Natural killer cell treated with Interleukin-12 subunit alpha and Interleukin-12 subunit beta and Interleukin-15 and Interleukin-18, amount 100 ng/mL, for 72 hours (primary cell): Measurements from ENCODE around the gene MALL. TPM values are rescaled to one million over a fixed set of nuclear protein-coding genes. Genes with fewer than 3 reads are reported as not detected.
A peak's percentile ranks its signal among the peaks of the same experiment; 100 is the strongest.
"Not testable (repeated sequence)": the region's sequence is repeated elsewhere in the genome, so short reads cannot be mapped to it uniquely, and the experiment has no call there.

Source experiments
- ATAC-seq, 2 donors: fragments of 150-1000 bp; cut with Tn5 transposase in 1 of 2; sonication (Bioruptor Pico), chemical (Tn5 transposase) in 1 of 2; 2 replicates each; pipeline ENCODE4 v1.10.0; 2021
- DNase-seq: peaks from one replicate; pipeline ENCODE4 v3.0.0; 2022; ENCODE audit warnings: low spot score
- H3K27ac Mint-ChIP-seq, 2 donors: 1 replicate in 1 of 2; 2 replicates in 1 of 2; pipeline ENCODE4 v1.8.0; 2022; ENCODE audit warnings: mixed read lengths in 2 of 2, mild to moderate bottlenecking in 1 of 2, moderate library complexity in 1 of 2
- H3K27me3 Mint-ChIP-seq, 2 donors: 1 replicate in 1 of 2; 2 replicates in 1 of 2; pipeline ENCODE4 v1.8.0; 2022; ENCODE audit warnings: mixed read lengths in 2 of 2
- H3K36me3 Mint-ChIP-seq: one replicate; pipeline ENCODE4 v1.8.0; 2022; ENCODE audit warnings: mixed read lengths
- H3K4me1 Mint-ChIP-seq, 2 donors: 1 replicate in 1 of 2; 2 replicates in 1 of 2; pipeline ENCODE4 v1.8.0; 2022; ENCODE audit warnings: low read depth in 2 of 2, mixed read lengths in 2 of 2, mild to moderate bottlenecking in 1 of 2
- H3K4me3 Mint-ChIP-seq: one replicate; pipeline ENCODE4 v1.8.0; 2022; ENCODE audit warnings: mixed read lengths
- H3K9me3 Mint-ChIP-seq: 2 replicates; pipeline ENCODE4 v1.8.0; 2022; ENCODE audit warnings: mixed read lengths
- total RNA-seq, 2 donors: library from RNA; stranded (reverse); gene quantifications; one replicate each; pipeline ENCODE4 v1.2.3, GENCODE V29; 2022

MALL gene
- total RNA-seq, 2 donors from 2014 or later = not detected

- Mint-ChIP-seq H3K36me3 (no peaks in the 10 kb centered on the region), H3K9me3 (no peaks in the 10 kb centered on the region), H3K27ac (no peak overlapping the region), H3K27me3 (peaks cover 24 to 67% of the 10 kb centered on the region in 2 donors), H3K4me3 (no peak overlapping the region), H3K4me1 (no peaks in the 10 kb centered on the region)
- ATAC-seq (no peak), DNase-seq (no peak)
Measured at GRCh38 chr2:110107092-110108079, 8.2 kb downstream of the MALL start.

- Mint-ChIP-seq H3K4me1 (no peaks in the 10 kb centered on the region), H3K4me3 (no peak overlapping the region), H3K27ac (no peak overlapping the region), H3K9me3 (no peaks in the 10 kb centered on the region), H3K36me3 (no peaks in the 10 kb centered on the region), H3K27me3 (peaks cover 22 to 60% of the 10 kb centered on the region in 2 donors)
- ATAC-seq (no peak), DNase-seq (no peak)
Measured at GRCh38 chr2:110106642-110107041, 9.0 kb downstream of the MALL start.

- ATAC-seq (no peak), DNase-seq (no peak)
- H3K4me3 Mint-ChIP-seq = no peak overlapping the region
- no peaks in the 10 kb centered on the region for H3K9me3 Mint-ChIP-seq
- no peak overlapping the region for H3K27ac Mint-ChIP-seq
- no peaks in the 10 kb centered on the region for H3K4me1 Mint-ChIP-seq
- peaks cover 20 to 52% of the 10 kb centered on the region in 2 donors for H3K27me3 Mint-ChIP-seq
- H3K36me3 Mint-ChIP-seq = no peaks in the 10 kb centered on the region
Measured at GRCh38 chr2:110105608-110106467, 9.8 kb downstream of the MALL start.

GRCh38 chr2:110105183-110105582 is 10.4 kb downstream of the MALL start:
- no peaks in the 10 kb centered on the region for H3K9me3 Mint-ChIP-seq
- H3K27me3 Mint-ChIP-seq = peaks cover 18 to 45% of the 10 kb centered on the region in 2 donors
- no peaks in the 10 kb centered on the region for H3K36me3 Mint-ChIP-seq
- H3K4me3 Mint-ChIP-seq = no peak overlapping the region
- ATAC-seq (no peak), DNase-seq (no peak)
- H3K27ac Mint-ChIP-seq = no peak overlapping the region
- H3K4me1 Mint-ChIP-seq = no peaks in the 10 kb centered on the region

- Mint-ChIP-seq H3K36me3 (no peaks in the 10 kb centered on the region), H3K27ac (no peak overlapping the region), H3K4me3 (no peak overlapping the region), H3K27me3 (peaks cover 12 to 37% of the 10 kb centered on the region in 2 donors), H3K4me1 (no peaks in the 10 kb centered on the region), H3K9me3 (no peaks in the 10 kb centered on the region)
- DNase-seq (no peak), ATAC-seq (no peak)
Measured at GRCh38 chr2:110104025-110104771, 11.4 kb downstream of the MALL start.

GRCh38 chr2:110103061-110103961 is 12.3 kb downstream of the MALL start:
- Mint-ChIP-seq H3K9me3 (no peaks in the 10 kb centered on the region), H3K36me3 (no peaks in the 10 kb centered on the region), H3K27ac (no peak overlapping the region), H3K4me1 (no peaks in the 10 kb centered on the region), H3K27me3 (peaks cover 10 to 32% of the 10 kb centered on the region in 2 donors), H3K4me3 (no peak overlapping the region)
- DNase-seq (no peak), ATAC-seq (no peak)

GRCh38 chr2:110101901-110102803 is 13.5 kb downstream of the MALL start:
- Mint-ChIP-seq H3K36me3 (no peaks in the 10 kb centered on the region), H3K4me3 (no peak overlapping the region), H3K9me3 (no peaks in the 10 kb centered on the region), H3K4me1 (no peaks in the 10 kb centered on the region), H3K27me3 (peaks cover 5 to 25% of the 10 kb centered on the region in 2 donors), H3K27ac (no peak overlapping the region)
- no peak for DNase-seq
- ATAC-seq = no peak

- DNase-seq (no peak), ATAC-seq (no peak)
- Mint-ChIP-seq H3K36me3 (no peaks in the 10 kb centered on the region), H3K4me3 (no peak overlapping the region), H3K27me3 (peaks cover 5 to 21% of the 10 kb centered on the region in 2 donors), H3K9me3 (no peaks in the 10 kb centered on the region), H3K4me1 (no peaks in the 10 kb centered on the region), H3K27ac (no peak overlapping the region)
Measured at GRCh38 chr2:110101280-110101844, 14.3 kb downstream of the MALL start.

GRCh38 chr2:110100880-110101279 is 14.7 kb downstream of the MALL start:
- not testable (repeated sequence) for H3K4me1 Mint-ChIP-seq, H3K4me3 Mint-ChIP-seq, H3K9me3 Mint-ChIP-seq, DNase-seq, H3K27ac Mint-ChIP-seq, H3K36me3 Mint-ChIP-seq
- peaks cover 5 to 18% of the 10 kb centered on the region in 2 donors for H3K27me3 Mint-ChIP-seq
- peak in 1 of 2 donors; percentile 8 for ATAC-seq

GRCh38 chr2:110100480-110100879 is 15.1 kb downstream of the MALL start:
- no peak overlapping the region for H3K27ac Mint-ChIP-seq
- peak in 1 of 2 donors; percentile 7 for ATAC-seq
- no peaks in the 10 kb centered on the region for H3K4me1 Mint-ChIP-seq
- no peaks in the 10 kb centered on the region for H3K36me3 Mint-ChIP-seq
- H3K4me3 Mint-ChIP-seq = no peak overlapping the region
- no peak for DNase-seq
- H3K9me3 Mint-ChIP-seq = no peaks in the 10 kb centered on the region
- peaks cover 5 to 18% of the 10 kb centered on the region in 2 donors for H3K27me3 Mint-ChIP-seq

GRCh38 chr2:110099471-110100225 is 16.0 kb downstream of the MALL start:
- DNase-seq (no peak), ATAC-seq (no peak)
- Mint-ChIP-seq H3K27ac (no peak overlapping the region), H3K4me3 (no peak overlapping the region), H3K4me1 (no peaks in the 10 kb centered on the region), H3K9me3 (no peaks in the 10 kb centered on the region), H3K36me3 (no peaks in the 10 kb centered on the region), H3K27me3 (peaks cover 2 to 14% of the 10 kb centered on the region in 2 donors)
